Left ventricle myocardium inferior (tissue), 1 donor: ENCODE measurements around the gene TRMT1. TPM values are rescaled to one million over a fixed set of nuclear protein-coding genes. Genes with fewer than 3 reads are reported as not detected.

Source experiments
- DNase-seq: peaks from one replicate; pipeline ENCODE4 v3.0.0-alpha.2; 2020
- H3K27ac ChIP-seq: fragments of 200-600 bp; replicated peaks from 2 replicates; pipeline ENCODE4 v1.8.0; 2021
- H3K27me3 ChIP-seq: fragments of 200-600 bp; 2 replicates; pipeline ENCODE4 v1.8.0; 2021; ENCODE audit warnings: low read depth
- H3K36me3 ChIP-seq: fragments of 200-600 bp; 2 replicates; pipeline ENCODE4 v1.8.0; 2021
- H3K4me1 ChIP-seq: fragments of 200-600 bp; 2 replicates; pipeline ENCODE4 v1.8.0; 2021
- H3K4me3 ChIP-seq: fragments of 200-600 bp; 2 replicates; pipeline ENCODE4 v1.8.0; 2021; ENCODE audit warnings: mild to moderate bottlenecking, moderate library complexity
- H3K9me3 ChIP-seq: fragments of 200-600 bp; replicated peaks from 2 replicates; pipeline ENCODE4 v1.8.0; 2021
- CTCF ChIP-seq: fragments of 200-600 bp; IDR thresholded peaks from 2 replicates; pipeline ENCODE4 v1.8.0; 2021; ENCODE audit warnings: antibody characterized with exemption, mild to moderate bottlenecking, borderline replicate concordance
- intact Hi-C: fragments of 100-400 bp; cut with micrococcal nuclease; formaldehyde crosslinking; loops from one replicate; pipeline ENCODE4 v1.11.0; 2022
- total RNA-seq: library from RNA; stranded (reverse); fragmentation: NEBNext Ultra II Directional; extraction: Animal tissue kit (Norgen Biotek cat#: 25700); gene quantifications from one replicate; pipeline ENCODE4 v1.2.1, GENCODE V29; 2021
- donor health status: DM: no; HTN: yes; CAD: no; lungs with severe emphysema.

The TRMT1 gene
- total RNA-seq, 1 donor from 2014 or later, result 19.6 TPM

- Histone ChIP-seq H3K9me3 (no peaks in the 10 kb centered on the region), H3K4me3 (no peak overlapping the region), H3K36me3 (no peaks in the 10 kb centered on the region), H3K27ac (no peak overlapping the region), H3K4me1 (peaks cover 42% of the 10 kb centered on the region), H3K27me3 (no peaks in the 10 kb centered on the region)
- TF ChIP-seq CTCF, result no peak
- intact Hi-C loops, result no loop called here
- no peak for DNase-seq
Observed at GRCh38 chr19:13121551-13122274, 5.2 kb upstream of the TRMT1 start.

- Histone ChIP-seq H3K9me3 (no peaks in the 10 kb centered on the region), H3K4me3 (no peak overlapping the region), H3K27ac (no peak overlapping the region), H3K36me3 (no peaks in the 10 kb centered on the region), H3K27me3 (no peaks in the 10 kb centered on the region), H3K4me1 (peaks cover 49% of the 10 kb centered on the region)
- intact Hi-C loops, result no loop called here
- DNase-seq, result no peak
- no peak for TF ChIP-seq CTCF
Observed at GRCh38 chr19:13120817-13121216, 4.3 kb upstream of the TRMT1 start.

- Histone ChIP-seq H3K4me1 (peaks cover 57% of the 10 kb centered on the region), H3K4me3 (peak overlapping the region; percentile 87), H3K27me3 (no peaks in the 10 kb centered on the region), H3K9me3 (no peaks in the 10 kb centered on the region), H3K36me3 (no peaks in the 10 kb centered on the region), H3K27ac (no peak overlapping the region)
- DNase-seq, result no peak
- TF ChIP-seq CTCF, result no peak
- intact Hi-C loops, result no loop called here
Observed at GRCh38 chr19:13120031-13120430, 3.5 kb upstream of the TRMT1 start.

- no peak for TF ChIP-seq CTCF
- H3K36me3 ChIP-seq, result no peaks in the 10 kb centered on the region
- intact Hi-C loops, result no loop called here
- no peak for DNase-seq
- H3K4me1 ChIP-seq, result peaks cover 58% of the 10 kb centered on the region
- H3K4me3 ChIP-seq, result peak overlapping the region; percentile 87
- H3K27me3 ChIP-seq, result no peaks in the 10 kb centered on the region
- no peak overlapping the region for H3K27ac ChIP-seq
- H3K9me3 ChIP-seq, result no peaks in the 10 kb centered on the region
Observed at GRCh38 chr19:13119627-13120026, 3.1 kb upstream of the TRMT1 start.

- Histone ChIP-seq H3K4me3 (peak overlapping the region; percentile 87), H3K9me3 (no peaks in the 10 kb centered on the region), H3K36me3 (peaks cover 5% of the 10 kb centered on the region), H3K4me1 (peaks cover 58% of the 10 kb centered on the region), H3K27ac (peak overlapping the region; percentile 69), H3K27me3 (no peaks in the 10 kb centered on the region)
- intact Hi-C loops, result no loop called here
- DNase-seq, result peak; percentile 43
- TF ChIP-seq CTCF, result no peak
Observed at GRCh38 chr19:13118424-13119193, 2.1 kb upstream of the TRMT1 start.
